K562 (cell line): ENCODE measurements around the gene DDC. TPM values are rescaled to one million over a fixed set of nuclear protein-coding genes. Genes with fewer than 3 reads are reported as not detected.

ENCODE experiments used
- ESRRA ChIP-seq: fragments of 450-650 bp; IDR thresholded peaks from 2 replicates; pipeline ENCODE4 v1.6.1; 2014; ENCODE audit warnings: low read depth, mild to moderate bottlenecking, moderate library complexity, borderline replicate concordance
- HNRNPH1 ChIP-seq: fragments of 200-400 bp; formaldehyde crosslinking; optimal IDR thresholded peaks from 2 replicates; pipeline ENCODE3; 2017; ENCODE audit warnings: low read depth, mild to moderate bottlenecking, low read length, moderate library complexity
- MEIS2 ChIP-seq: fragments of 450-650 bp; IDR thresholded peaks from 2 replicates; pipeline ENCODE4 v1.6.1; 2014; ENCODE audit warnings: mild to moderate bottlenecking; ENCODE audit not compliant: partially characterized antibody
- MTF1 ChIP-seq: fragments of 250-450 bp; sonication (Bioruptor Pico); IDR thresholded peaks from 2 replicates; pipeline ENCODE4 v1.9.0; 2021; ENCODE audit warnings: moderate library complexity, mild to moderate bottlenecking, inconsistent platforms, borderline replicate concordance
- MYBL2 ChIP-seq, 2 experiments: fragments of 450-650 bp in 1 of 2; sonication (generic) in 1 of 2; formaldehyde crosslinking in 1 of 2; IDR thresholded peaks; 2 replicates each; pipeline versions ENCODE4 v1.6.1 to v1.8.1; 2017 to 2022; ENCODE audit warnings: borderline replicate concordance in 1 of 2, inconsistent platforms in 1 of 2, low read depth in 1 of 2, mild to moderate bottlenecking in 1 of 2, missing genetic modification reagents in 1 of 2, moderate library complexity in 1 of 2
- NR3C1 ChIP-seq: sonication (generic); formaldehyde crosslinking; IDR thresholded peaks from 2 replicates; pipeline ENCODE4 v1.8.1; 2022; ENCODE audit warnings: missing genetic modification reagents
- SIN3B ChIP-seq: fragments of 450-650 bp; IDR thresholded peaks from 2 replicates; pipeline ENCODE4 v1.6.1; 2017; ENCODE audit warnings: low read depth, mild to moderate bottlenecking, moderate library complexity
- STAG1 ChIP-seq: sonication (generic); formaldehyde crosslinking; IDR thresholded peaks from 2 replicates; pipeline ENCODE4 v1.5.0; 2020; ENCODE audit warnings: missing genetic modification reagents, borderline replicate concordance
- TOE1 ChIP-seq, 2 experiments: fragments of 450-650 bp in 1 of 2; sonication (generic) in 1 of 2; formaldehyde crosslinking in 1 of 2; IDR thresholded peaks; 2 replicates each; pipeline versions ENCODE4 v1.7.1 to v1.8.0; 2016 to 2022; ENCODE audit warnings: borderline replicate concordance in 2 of 2, mild to moderate bottlenecking in 2 of 2, antibody characterized with exemption in 1 of 2, inconsistent platforms in 1 of 2, low read depth in 1 of 2, missing genetic modification reagents in 1 of 2, moderate library complexity in 1 of 2
- ZNF224 ChIP-seq: sonication (generic); formaldehyde crosslinking; IDR thresholded peaks from 2 replicates; pipeline ENCODE4 v1.8.0; 2022; ENCODE audit warnings: mild to moderate bottlenecking, missing genetic modification reagents
- ZNF324 ChIP-seq: fragments of 250-450 bp; sonication (Bioruptor Pico); IDR thresholded peaks from 2 replicates; pipeline ENCODE4 v1.4.0; 2020; ENCODE audit warnings: mild to moderate bottlenecking
- ZNF766 ChIP-seq: fragments of 200-800 bp; sonication (Bioruptor generic); conservative IDR thresholded peaks from 2 replicates; pipeline ENCODE4 v1.6.1; 2016; ENCODE audit warnings: missing genetic modification characterization, missing compliant biosample characterization
- polyA plus RNA-seq, 8 experiments: library from polyadenylated mRNA; depleted of rRNA in 4 of 8; stranded (reverse) in 5 of 8; unstranded in 3 of 8; fragments of >200 nt; fragmentation: Nextera tagmentation in 2 of 8; fragmentation: Illumina TruSeq in 1 of 8; extraction: Ambion mirVana in 2 of 8; extraction: Trizol in 1 of 8; gene quantifications; 2 replicates each; pipeline versions ENCODE4 v1.2.1 to v1.2.3, GENCODE V29; 2011 to 2014; ENCODE audit warnings: inconsistent platforms in 1 of 8, missing spikeins in 1 of 8
- total RNA-seq, 7 experiments: library from RNA; depleted of rRNA in 6 of 7; stranded (reverse); fragments of >200 nt in 6 of 7; fragmentation: Illumina TruSeq in 2 of 7; extraction: Trizol in 2 of 7; gene quantifications; 2 replicates each; pipeline versions ENCODE4 v1.2.1 to v1.2.3, GENCODE V29; 2011 to 2021; ENCODE audit warnings: low replicate concordance in 1 of 7
- TF ChIP-seq, protein P1 (sequence below): fragments of 450-650 bp; formaldehyde crosslinking; IDR thresholded peaks from 2 replicates; pipeline ENCODE4 v1.4.0; 2020; ENCODE audit warnings: mild to moderate bottlenecking, moderate library complexity
- TF ChIP-seq, protein P2 (sequence below): fragments of 450-650 bp; IDR thresholded peaks from 2 replicates; pipeline ENCODE4 v1.6.1; 2016; ENCODE audit warnings: low read depth, mild to moderate bottlenecking, moderate library complexity
- TF ChIP-seq, protein P3 (sequence below): fragments of 450-650 bp; IDR thresholded peaks from 2 replicates; pipeline ENCODE4 v1.6.1; 2014; ENCODE audit warnings: low read depth, mild to moderate bottlenecking, moderate library complexity, borderline replicate concordance
- TF ChIP-seq, protein P4 (sequence below): fragments of 450-650 bp; formaldehyde crosslinking; IDR thresholded peaks from 2 replicates; pipeline ENCODE4 v1.4.0; 2022; ENCODE audit warnings: mild to moderate bottlenecking, moderate library complexity

DDC gene
- total and polyA plus RNA-seq, 9 of the 15 experiments (the other 6 are each of a cell fraction or from before 2014, with no cell fraction given), result not detected

DNA sequence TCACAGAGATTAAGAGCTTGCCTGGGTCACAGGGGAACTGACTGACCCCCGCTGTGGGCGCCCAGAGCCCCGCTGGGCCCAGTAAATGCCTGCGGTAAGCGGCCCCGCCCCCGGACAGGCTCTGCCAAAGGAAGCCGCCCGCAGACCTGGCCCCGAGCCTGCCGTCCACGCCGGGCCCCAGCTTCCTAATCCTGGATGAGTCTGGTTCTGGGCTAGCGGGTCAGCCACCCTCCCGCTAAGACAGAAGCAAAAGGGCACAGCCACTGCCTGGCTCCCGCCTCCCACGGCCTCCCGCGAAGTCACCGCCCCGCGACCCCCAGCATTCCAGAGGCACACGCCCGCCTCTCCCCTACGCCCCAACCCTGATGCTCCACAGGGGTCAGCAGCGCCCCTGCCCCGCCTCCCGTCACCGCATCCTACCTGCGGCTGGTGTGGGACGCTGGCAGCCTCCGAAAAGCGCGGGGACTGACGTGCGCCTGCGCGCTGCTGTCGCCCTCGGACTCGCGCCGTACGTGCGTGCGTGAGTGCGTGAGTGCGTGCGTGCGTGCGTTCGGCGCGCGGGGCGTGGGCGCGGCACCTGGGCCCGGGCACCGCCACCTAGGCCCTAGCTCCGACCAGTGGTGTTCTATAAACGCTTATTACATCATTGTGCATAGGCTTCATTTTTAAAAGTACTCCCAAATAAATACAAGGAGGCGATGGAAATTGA is 115.2 kb downstream of the DDC start, which contains the start of gene FIGNL1 (continued):
- TF ChIP-seq, protein P1, sequence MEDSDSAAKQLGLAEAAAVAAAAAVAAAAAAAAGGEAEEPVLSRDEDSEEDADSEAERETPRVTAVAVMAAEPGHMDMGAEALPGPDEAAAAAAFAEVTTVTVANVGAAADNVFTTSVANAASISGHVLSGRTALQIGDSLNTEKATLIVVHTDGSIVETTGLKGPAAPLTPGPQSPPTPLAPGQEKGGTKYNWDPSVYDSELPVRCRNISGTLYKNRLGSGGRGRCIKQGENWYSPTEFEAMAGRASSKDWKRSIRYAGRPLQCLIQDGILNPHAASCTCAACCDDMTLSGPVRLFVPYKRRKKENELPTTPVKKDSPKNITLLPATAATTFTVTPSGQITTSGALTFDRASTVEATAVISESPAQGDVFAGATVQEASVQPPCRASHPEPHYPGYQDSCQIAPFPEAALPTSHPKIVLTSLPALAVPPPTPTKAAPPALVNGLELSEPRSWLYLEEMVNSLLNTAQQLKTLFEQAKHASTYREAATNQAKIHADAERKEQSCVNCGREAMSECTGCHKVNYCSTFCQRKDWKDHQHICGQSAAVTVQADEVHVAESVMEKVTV, result peak; percentile 22; the same call in 1 of the 2 replicates
- no peak for TF ChIP-seq ZNF324 (CRISPR knock-in tag)
- no peak for TF ChIP-seq ZNF766 (CRISPR knock-in tag)
- TF ChIP-seq, protein P2, sequence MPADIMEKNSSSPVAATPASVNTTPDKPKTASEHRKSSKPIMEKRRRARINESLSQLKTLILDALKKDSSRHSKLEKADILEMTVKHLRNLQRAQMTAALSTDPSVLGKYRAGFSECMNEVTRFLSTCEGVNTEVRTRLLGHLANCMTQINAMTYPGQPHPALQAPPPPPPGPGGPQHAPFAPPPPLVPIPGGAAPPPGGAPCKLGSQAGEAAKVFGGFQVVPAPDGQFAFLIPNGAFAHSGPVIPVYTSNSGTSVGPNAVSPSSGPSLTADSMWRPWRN, result no peak
- TF ChIP-seq, protein P3, sequence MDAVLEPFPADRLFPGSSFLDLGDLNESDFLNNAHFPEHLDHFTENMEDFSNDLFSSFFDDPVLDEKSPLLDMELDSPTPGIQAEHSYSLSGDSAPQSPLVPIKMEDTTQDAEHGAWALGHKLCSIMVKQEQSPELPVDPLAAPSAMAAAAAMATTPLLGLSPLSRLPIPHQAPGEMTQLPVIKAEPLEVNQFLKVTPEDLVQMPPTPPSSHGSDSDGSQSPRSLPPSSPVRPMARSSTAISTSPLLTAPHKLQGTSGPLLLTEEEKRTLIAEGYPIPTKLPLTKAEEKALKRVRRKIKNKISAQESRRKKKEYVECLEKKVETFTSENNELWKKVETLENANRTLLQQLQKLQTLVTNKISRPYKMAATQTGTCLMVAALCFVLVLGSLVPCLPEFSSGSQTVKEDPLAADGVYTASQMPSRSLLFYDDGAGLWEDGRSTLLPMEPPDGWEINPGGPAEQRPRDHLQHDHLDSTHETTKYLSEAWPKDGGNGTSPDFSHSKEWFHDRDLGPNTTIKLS, result peak; percentile 35; the same call in 1 of the 2 replicates
- peak; percentile 84 for TF ChIP-seq MEIS2
- no peak; the same call in 1 of the 2 replicates for TF ChIP-seq ESRRA
- TF ChIP-seq NR3C1 (CRISPR knock-in tag), result no peak
- peak; percentile 75 for TF ChIP-seq ZNF224
- TF ChIP-seq TOE1 (IDR thresholded peaks at IDR 0.05; ENCODE audit: borderline replicate concordance), result no peak; the same call in 1 of the 2 replicates
- no peak for TF ChIP-seq TOE1 (CRISPR knock-in tag; IDR thresholded peaks at IDR 0.05; ENCODE audit: borderline replicate concordance, low read depth)
- TF ChIP-seq MTF1 (CRISPR knock-in tag), result 0 out of 2 replicates have a peak, but pooled peaks have one; percentile 64
- TF ChIP-seq MYBL2 (IDR thresholded peaks at IDR 0.05; ENCODE audit: low read depth), result no peak
- no peak for TF ChIP-seq MYBL2 (CRISPR knock-in tag; IDR thresholded peaks at IDR 0.05; ENCODE audit: borderline replicate concordance)
- TF ChIP-seq, protein P4, sequence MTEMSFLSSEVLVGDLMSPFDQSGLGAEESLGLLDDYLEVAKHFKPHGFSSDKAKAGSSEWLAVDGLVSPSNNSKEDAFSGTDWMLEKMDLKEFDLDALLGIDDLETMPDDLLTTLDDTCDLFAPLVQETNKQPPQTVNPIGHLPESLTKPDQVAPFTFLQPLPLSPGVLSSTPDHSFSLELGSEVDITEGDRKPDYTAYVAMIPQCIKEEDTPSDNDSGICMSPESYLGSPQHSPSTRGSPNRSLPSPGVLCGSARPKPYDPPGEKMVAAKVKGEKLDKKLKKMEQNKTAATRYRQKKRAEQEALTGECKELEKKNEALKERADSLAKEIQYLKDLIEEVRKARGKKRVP, result peak; percentile 38; the same call in 1 of the 2 replicates
- no peak for TF ChIP-seq HNRNPH1
- no peak for TF ChIP-seq STAG1 (CRISPR knock-in tag)
- no peak for TF ChIP-seq SIN3B
